Calu3 (cell line): ENCODE results near the gene TRUB2. TPM values are rescaled to one million over a fixed set of nuclear protein-coding genes. Genes with fewer than 3 reads are reported as not detected.
"Not testable (repeated sequence)": the region's sequence is repeated elsewhere in the genome, so short reads cannot be mapped to it uniquely, and the experiment has no call there.

Source experiments
- BruUV-seq: library from RNA; stranded (reverse); fragments of 400-500 nt; replicated peaks from 2 replicates; lab custom pipeline; 2021; lab: Mats Ljungman, UMichigan
- CTCF ChIA-PET: fragments of 300-600 bp; sonication (Branson Sonifier 250); formaldehyde crosslinking; loops from one replicate; lab custom pipeline; 2022; ENCODE audit warnings: antibody characterized with exemption; lab: Charles Lee
- DNase-seq: peaks from one replicate; pipeline ENCODE4 v3.0.0; 2022
- H3K27ac Mint-ChIP-seq: one replicate; pipeline ENCODE4 v1.8.0; 2022; ENCODE audit warnings: mixed read lengths; ENCODE audit not compliant: unreplicated experiment
- H3K27me3 Mint-ChIP-seq: one replicate; pipeline ENCODE4 v1.8.0; 2022; ENCODE audit warnings: mixed read lengths; ENCODE audit not compliant: unreplicated experiment
- H3K36me3 Mint-ChIP-seq: one replicate; pipeline ENCODE4 v1.8.0; 2022; ENCODE audit warnings: mild to moderate bottlenecking, moderate library complexity, mixed read lengths; ENCODE audit not compliant: insufficient read depth, unreplicated experiment
- H3K4me1 Mint-ChIP-seq: one replicate; pipeline ENCODE4 v1.8.0; 2022; ENCODE audit warnings: mild to moderate bottlenecking, low read depth, mixed read lengths; ENCODE audit not compliant: unreplicated experiment
- H3K4me3 Mint-ChIP-seq: one replicate; pipeline ENCODE4 v1.8.0; 2022; ENCODE audit warnings: mild to moderate bottlenecking, low read depth, moderate library complexity, mixed read lengths; ENCODE audit not compliant: unreplicated experiment
- H3K9me3 Mint-ChIP-seq: one replicate; pipeline ENCODE4 v1.8.0; 2022; ENCODE audit warnings: low read depth, mixed read lengths; ENCODE audit not compliant: unreplicated experiment
- CTCF ChIP-seq: fragments of 200-600 bp; IDR thresholded peaks from one replicate; pipeline ENCODE4 v1.8.0; 2022; ENCODE audit warnings: antibody characterized with exemption; ENCODE audit not compliant: unreplicated experiment
- intact Hi-C: fragments of 100-400 bp; cut with micrococcal nuclease; formaldehyde crosslinking; loops from one replicate; pipeline ENCODE4 v1.10.0; 2022; ENCODE audit not compliant: unreplicated experiment
- total RNA-seq: library from RNA; stranded (reverse); gene quantifications from 2 replicates; pipeline ENCODE4 v1.2.3, GENCODE V29; 2022

The TRUB2 gene
- total RNA-seq, 1 experiment from 2014 or later: 22.5 TPM

GRCh38 chr9:128340691-128341434, 18.6 kb upstream of the TRUB2 start:
- peaks cover 25% of the 10 kb centered on the region for H3K36me3 Mint-ChIP-seq
- peak overlapping the region; percentile 83 for H3K4me3 Mint-ChIP-seq
- H3K4me1 Mint-ChIP-seq: no peaks in the 10 kb centered on the region
- no TSS peak for BruUV-seq
- no peaks in the 10 kb centered on the region for H3K27me3 Mint-ChIP-seq
- no peak for TF ChIP-seq CTCF
- CTCF ChIA-PET: interaction anchor here (0.6 to 1.3 kb wide), 4 partner anchors 30 to 80 kb away, joined by 3 to 11 read pairs (median 4); partner anchors contain the start of genes CERCAM and URM1
- no peaks in the 10 kb centered on the region for H3K9me3 Mint-ChIP-seq
- intact Hi-C loops: loop anchor here (2.0 kb wide), 1 partner anchor 46 kb away; no protein-coding TSS in a partner anchor
- peak overlapping the region; percentile 61 for H3K27ac Mint-ChIP-seq
- no peak for DNase-seq

GRCh38 chr9:128339761-128340690, 17.8 kb upstream of the TRUB2 start, which contains the start of gene SLC27A4:
Gene SLC27A4 (plus strand): TSS chr9:128340527. CDS start chr9:128343133, 2,606 bp downstream.
- peak within 1 kb of the TSS; percentile 73 for H3K27ac Mint-ChIP-seq
- H3K4me1 Mint-ChIP-seq: no peaks in the 10 kb centered on the region
- TF ChIP-seq CTCF: no peak
- peaks cover 25% of the 10 kb centered on the region for H3K36me3 Mint-ChIP-seq
- TSS peak; percentile 100 for BruUV-seq
- H3K4me3 Mint-ChIP-seq: peak within 1 kb of the TSS; percentile 83
- H3K9me3 Mint-ChIP-seq: no peaks in the 10 kb centered on the region
- no peaks in the 10 kb centered on the region for H3K27me3 Mint-ChIP-seq
- DNase-seq: peak; percentile 81
- intact Hi-C loops: loop anchor here (2.0 kb wide), 1 partner anchor 45 kb away; no protein-coding TSS in a partner anchor
- CTCF ChIA-PET: interaction anchor here (0.6 kb wide), 1 partner anchor 343 kb away, joined by 4 read pairs; no protein-coding TSS in a partner anchor

DNA sequence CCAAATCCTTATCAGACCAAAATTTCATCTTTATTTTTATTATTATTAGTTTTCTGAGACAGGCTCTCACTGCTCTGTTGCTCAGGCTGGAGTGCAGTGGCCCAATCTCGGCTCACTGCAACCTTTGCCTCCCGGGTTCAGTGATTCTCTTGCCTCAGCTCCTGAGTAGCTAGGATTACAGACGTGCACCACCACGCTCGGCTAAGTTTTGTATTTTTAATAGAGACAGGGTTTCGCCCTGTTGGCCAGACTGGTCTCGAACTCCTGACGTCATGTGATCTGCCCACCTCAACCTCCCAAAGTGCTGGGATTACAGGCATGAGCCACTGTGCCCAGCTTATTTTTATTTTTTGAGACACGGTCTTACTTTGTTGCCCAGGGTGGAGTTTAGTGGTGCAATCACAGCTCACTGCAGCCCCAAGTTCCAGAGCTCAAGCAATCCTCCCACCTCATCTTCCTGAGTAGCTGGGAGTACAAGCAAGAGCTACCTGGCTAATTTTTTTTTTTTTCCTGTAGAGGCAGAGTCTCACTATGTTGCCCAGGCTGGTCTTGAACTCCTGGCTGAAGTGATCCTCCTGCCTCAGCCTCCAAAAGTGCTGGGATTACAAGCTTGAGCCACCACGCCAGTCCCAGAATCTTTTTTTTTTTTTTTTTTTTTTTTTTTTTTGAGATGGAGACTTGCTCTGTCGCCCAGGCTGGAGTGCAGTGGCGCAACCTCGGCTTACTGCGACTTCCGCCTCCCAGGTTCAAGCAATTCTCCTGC, 16.8 kb upstream of the TRUB2 start:
- H3K27me3 Mint-ChIP-seq, DNase-seq, H3K27ac Mint-ChIP-seq, H3K4me1 Mint-ChIP-seq, H3K9me3 Mint-ChIP-seq, BruUV-seq, intact Hi-C loops: not testable (repeated sequence)
- CTCF ChIA-PET: interaction anchor here (0.6 kb wide), 1 partner anchor 45 kb away, joined by 3 read pairs; no protein-coding TSS in a partner anchor
- Mint-ChIP-seq H3K36me3 (peaks cover 25% of the 10 kb centered on the region), H3K4me3 (peak overlapping the region; percentile 83)

GRCh38 chr9:128337936-128338335, 15.7 kb upstream of the TRUB2 start:
- Mint-ChIP-seq H3K27ac (no peak overlapping the region), H3K4me1 (no peaks in the 10 kb centered on the region), H3K36me3 (peaks cover 20% of the 10 kb centered on the region), H3K27me3 (no peaks in the 10 kb centered on the region), H3K4me3 (no peak overlapping the region), H3K9me3 (no peaks in the 10 kb centered on the region)
- no TSS peak for BruUV-seq
- CTCF ChIA-PET: no interaction called here
- no peak for DNase-seq
- TF ChIP-seq CTCF: no peak
- intact Hi-C loops: no loop called here
